ENCODE measurements around the gene DLGAP4. TPM values are rescaled to one million over a fixed set of nuclear protein-coding genes. Genes with fewer than 3 reads are reported as not detected.

DLGAP4 gene
- total and polyA plus RNA-seq, 9 of the 15 experiments (the other 6 are each of a cell fraction or from before 2014, with no cell fraction given): 0.31 to 34.1 (median 4.5) TPM

GRCh38 chr20:36267605-36268381 lies 38.3 kb upstream of the DLGAP4 start:
- H3K27ac ChIP-seq (ENCODE audit: extremely low read depth, low read depth, low read length): no peak overlapping the region
- peaks cover 22% of the 10 kb centered on the region; the same call in 1 of the 2 replicates for H4K20me1 ChIP-seq (replicated peaks; ENCODE audit: control insufficient read depth, insufficient read depth, low read length)
- no peak overlapping the region for H2AFZ ChIP-seq (ENCODE audit: low read depth, low read length)
- FAIRE-seq (no peak), DNase-seq (ENCODE audit: extremely low read depth in 1 of 4, low spot score in 3 of 4) (peak in 1 of 4 experiments; percentile 17), ATAC-seq (peak; percentile 71)
- peak overlapping the region in 1 of 2 experiments; percentile 73; a peak in 1 of 4 replicates for H3K9ac ChIP-seq (ENCODE audit: insufficient read depth in 1 of 2, low read depth in 2 of 2, low read length in 2 of 2)
- no peaks in the 10 kb centered on the region for H3K36me3 ChIP-seq (ENCODE audit: control insufficient read depth, insufficient read depth, low read length)
- no peak overlapping the region for H3K4me3 ChIP-seq
- WGBS (ENCODE audit: insufficient coverage, low coverage, missing lambda C conversion rate): 5% methylated on average over 20 of the region's 24 CpGs
- ChIA-PET POLR2A (no interaction called here), CTCF (ENCODE audit: low intra/inter-chr PET ratio) (interaction anchor here (0.5 kb wide), 1 partner anchor 59 kb away, joined by 3 read pairs; no protein-coding TSS in a partner anchor)
- intact Hi-C loops (cut with micrococcal nuclease) (no loop called here), in situ Hi-C loops (cut with MboI) (no loop called here)
- H3K9me1 ChIP-seq (ENCODE audit: control insufficient read depth, insufficient read depth, low read length): no peaks in the 10 kb centered on the region
- BruUV-seq (replicated peaks): no TSS peak
- no peaks in the 10 kb centered on the region for H3K79me2 ChIP-seq (ENCODE audit: control insufficient read depth, insufficient read depth, low read length)
- no peaks in the 10 kb centered on the region for H3K9me3 ChIP-seq (replicated peaks; ENCODE audit: control insufficient read depth, insufficient read depth, low read depth, low read length)
- no peak overlapping the region for H3K4me2 ChIP-seq (ENCODE audit: insufficient read depth, low read length)
- no peak for TF ChIP-seq ZNF507 (tag; conservative IDR thresholded peaks at IDR 0.05)
- TF ChIP-seq CTCF (IDR thresholded peaks at IDR 0.05 in 2 of 3, conservative IDR thresholded peaks at IDR 0.05 in 1 of 3; ENCODE audit: insufficient read depth in 2 of 3, low read depth in 1 of 3, low read length in 3 of 3): peak; percentile 12 to 30 (median 24); a peak in 2 of 6 replicates
- H3K4me1 ChIP-seq (replicated peaks in 1 of 2; ENCODE audit: control insufficient read depth in 2 of 2, insufficient read depth in 2 of 2, low read length in 2 of 2): peaks cover 0 to 11% of the 10 kb centered on the region in 2 experiments; a peak in 2 of 5 replicates
- peaks cover 44 to 75% of the 10 kb centered on the region in 2 experiments; a peak in 4 of 5 replicates for H3K27me3 ChIP-seq (ENCODE audit: control insufficient read depth in 2 of 2, insufficient read depth in 2 of 2, low read length in 2 of 2)

Measured in K562 (cell line).